Osteoblast (primary cell): ENCODE data around the gene KCNF1. TPM values are rescaled to one million over a fixed set of nuclear protein-coding genes. Genes with fewer than 3 reads are reported as not detected.

Source experiments
- DNase-seq: peaks from one replicate; pipeline ENCODE4 v3.0.0; 2011; ENCODE audit warnings: low spot score, mixed read lengths; ENCODE audit not compliant: insufficient read length; ENCODE audit errors: missing footprints
- H2AFZ ChIP-seq: 2 replicates; pipeline ENCODE4 v1.6.0; 2011; ENCODE audit warnings: mild to moderate bottlenecking, low read length
- H3K27ac ChIP-seq: 2 replicates; pipeline ENCODE4 v1.5.1; 2011; ENCODE audit warnings: mild to moderate bottlenecking, low read depth, low read length, moderate library complexity
- H3K27me3 ChIP-seq: 2 replicates; pipeline ENCODE4 v1.6.0; 2012; ENCODE audit warnings: mild to moderate bottlenecking, control low read depth, inconsistent platforms, low read length, moderate library complexity; ENCODE audit not compliant: insufficient read depth
- H3K36me3 ChIP-seq: 2 replicates; pipeline ENCODE4 v1.5.1; 2011; ENCODE audit warnings: mild to moderate bottlenecking, low read length, control low read depth, moderate library complexity; ENCODE audit not compliant: insufficient read depth
- H3K4me1 ChIP-seq: 2 replicates; pipeline ENCODE4 v1.5.1; 2011; ENCODE audit warnings: mild to moderate bottlenecking, low read length, control low read depth, moderate library complexity; ENCODE audit not compliant: insufficient read depth
- H3K4me2 ChIP-seq: 2 replicates; pipeline ENCODE4 v1.6.0; 2011; ENCODE audit warnings: mild to moderate bottlenecking, low read length; ENCODE audit not compliant: insufficient read depth
- H3K4me3 ChIP-seq: fragments of 200-600 bp; sonication (generic); 3 replicates; pipeline ENCODE4 v1.5.1; 2012; ENCODE audit warnings: mild to moderate bottlenecking, low read length, inconsistent platforms; ENCODE audit not compliant: insufficient read depth
- H3K79me2 ChIP-seq: 2 replicates; pipeline ENCODE4 v1.6.0; 2012; ENCODE audit warnings: mild to moderate bottlenecking, low read length, control low read depth, inconsistent platforms; ENCODE audit not compliant: insufficient read depth
- H3K9me3 ChIP-seq: 2 replicates; pipeline ENCODE4 v1.5.1; 2011; ENCODE audit warnings: low read depth, low read length, control low read depth
- H4K20me1 ChIP-seq: 2 replicates; pipeline ENCODE4 v1.6.0; 2012; ENCODE audit warnings: mild to moderate bottlenecking, low read length, control low read depth; ENCODE audit not compliant: insufficient read depth
- CTCF ChIP-seq: IDR thresholded peaks from 2 replicates; pipeline ENCODE4 v1.5.1; 2011; ENCODE audit warnings: mild to moderate bottlenecking, low read depth, low read length, moderate library complexity; ENCODE audit errors: extremely low read depth
- total RNA-seq: library from RNA; depleted of rRNA; stranded (reverse); fragments of >200 nt; gene quantifications from 2 replicates; pipeline ENCODE4 v1.2.3, GENCODE V29; 2012

KCNF1 gene
- total RNA-seq, 1 donor = under 0.01 TPM

- no peak overlapping the region for H3K4me3 ChIP-seq
- no peak overlapping the region for H3K27ac ChIP-seq
- peaks cover 49% of the 10 kb centered on the region for H3K27me3 ChIP-seq
- no peaks in the 10 kb centered on the region for H3K36me3 ChIP-seq
- H3K79me2 ChIP-seq = no peaks in the 10 kb centered on the region
- H4K20me1 ChIP-seq = peaks cover 3% of the 10 kb centered on the region
- H3K4me1 ChIP-seq = peaks cover under 1% of the 10 kb centered on the region
- H2AFZ ChIP-seq = no peak overlapping the region
- TF ChIP-seq CTCF = no peak
- no peaks in the 10 kb centered on the region for H3K9me3 ChIP-seq
- H3K4me2 ChIP-seq = no peak overlapping the region
- no peak for DNase-seq
Observed at GRCh38 chr2:10913501-10914271, 2.0 kb downstream of the KCNF1 start.

- no peak for DNase-seq
- no peaks in the 10 kb centered on the region for H3K36me3 ChIP-seq
Observed at GRCh38 chr2:10914272-10914693, 2.5 kb downstream of the KCNF1 start.

GRCh38 chr2:10915236-10915635 is 3.5 kb downstream of the KCNF1 start:
- Histone ChIP-seq H4K20me1 (peaks cover 7% of the 10 kb centered on the region), H3K4me1 (peaks cover 3% of the 10 kb centered on the region), H3K4me3 (no peak overlapping the region), H3K27me3 (peaks cover 52% of the 10 kb centered on the region), H3K36me3 (no peaks in the 10 kb centered on the region), H2AFZ (no peak overlapping the region), H3K4me2 (no peak overlapping the region), H3K9me3 (no peaks in the 10 kb centered on the region), H3K79me2 (no peaks in the 10 kb centered on the region), H3K27ac (no peak overlapping the region)
- no peak for DNase-seq
- TF ChIP-seq CTCF = no peak

More at GRCh38 chr2:10914272-10914693, 2.5 kb downstream of the KCNF1 start:
- Histone ChIP-seq H3K27ac (no peak overlapping the region), H4K20me1 (peaks cover 6% of the 10 kb centered on the region), H3K4me3 (no peak overlapping the region), H3K27me3 (peaks cover 51% of the 10 kb centered on the region), H3K4me2 (no peak overlapping the region), H3K4me1 (peaks cover 3% of the 10 kb centered on the region), H3K79me2 (no peaks in the 10 kb centered on the region), H2AFZ (no peak overlapping the region), H3K9me3 (no peaks in the 10 kb centered on the region)
- TF ChIP-seq CTCF = peak; percentile 37

GRCh38 chr2:10915731-10916276 is 4.1 kb downstream of the KCNF1 start:
- H3K4me2 ChIP-seq = no peak overlapping the region
- no peak overlapping the region for H3K27ac ChIP-seq
- H2AFZ ChIP-seq = no peak overlapping the region
- H3K27me3 ChIP-seq = peaks cover 50% of the 10 kb centered on the region
- H3K4me1 ChIP-seq = peaks cover 3% of the 10 kb centered on the region
- no peaks in the 10 kb centered on the region for H3K36me3 ChIP-seq
- no peaks in the 10 kb centered on the region for H3K79me2 ChIP-seq
- TF ChIP-seq CTCF = no peak
- H3K9me3 ChIP-seq = no peaks in the 10 kb centered on the region
- DNase-seq = no peak
- H4K20me1 ChIP-seq = peaks cover 6% of the 10 kb centered on the region
- H3K4me3 ChIP-seq = no peak overlapping the region
